ENCODE measurements around the gene GSTM2.
"Not testable (repeated sequence)": the region's sequence is repeated elsewhere in the genome, so short reads cannot be mapped to it uniquely, and the experiment has no call there.

Gene GSTM2

GRCh38 chr1:109661391-109661790 lies 6.5 kb upstream of the GSTM2 start:
- no peak overlapping the region for H3K27ac ChIP-seq
- TF ChIP-seq CTCF (conservative IDR thresholded peaks at IDR 0.05), result no peak

- H3K27ac ChIP-seq, result no peak overlapping the region
- no peak for TF ChIP-seq CTCF (conservative IDR thresholded peaks at IDR 0.05)
These were observed 3.2 kb upstream of the GSTM2 start for GRCh38 chr1:109664671-109665070.

- no peak overlapping the region for H3K27ac ChIP-seq
- TF ChIP-seq CTCF (conservative IDR thresholded peaks at IDR 0.05), result no peak
These were observed 392 bp downstream of the GSTM2 start for GRCh38 chr1:109668123-109668775.

- H3K27ac ChIP-seq, result no peak overlapping the region
- no peak for TF ChIP-seq CTCF (conservative IDR thresholded peaks at IDR 0.05)
These were observed 1.5 kb downstream of the GSTM2 start for GRCh38 chr1:109669246-109669948.

- not testable (repeated sequence) for H3K27ac ChIP-seq
These were observed 2.1 kb downstream of the GSTM2 start for GRCh38 chr1:109669949-109670302.

- no peak overlapping the region for H3K27ac ChIP-seq
- TF ChIP-seq CTCF (conservative IDR thresholded peaks at IDR 0.05), result no peak
These were observed 3.2 kb downstream of the GSTM2 start for GRCh38 chr1:109671067-109671466.

- not testable (repeated sequence) for H3K27ac ChIP-seq
These were observed 6.0 kb downstream of the GSTM2 start for GRCh38 chr1:109673861-109674260.

- not testable (repeated sequence) for H3K27ac ChIP-seq
These were observed 9.0 kb downstream of the GSTM2 start for GRCh38 chr1:109676683-109677381.

- TF ChIP-seq CTCF (conservative IDR thresholded peaks at IDR 0.05), result no peak
- no peak overlapping the region for H3K27ac ChIP-seq
These were observed 9.6 kb downstream of the GSTM2 start for GRCh38 chr1:109677459-109677858.

GRCh38 chr1:109678637-109679036 lies 10.8 kb downstream of the GSTM2 start:
- not testable (repeated sequence) for H3K27ac ChIP-seq

GRCh38 chr1:109684777-109685176 lies 16.9 kb downstream of the GSTM2 start:
- H3K27ac ChIP-seq, result not testable (repeated sequence)

- not testable (repeated sequence) for H3K27ac ChIP-seq
These were observed 17.5 kb downstream of the GSTM2 start for GRCh38 chr1:109685399-109685798.

GRCh38 chr1:109685890-109686289 lies 18.0 kb downstream of the GSTM2 start:
- H3K27ac ChIP-seq, result not testable (repeated sequence)
